CD14-positive monocyte (primary cell): ENCODE results near the gene SCUBE1. TPM values are rescaled to one million over a fixed set of nuclear protein-coding genes. Genes with fewer than 3 reads are reported as not detected.

ENCODE experiments used
- DNase-seq, 3 donors: peaks; one replicate each; pipeline ENCODE4 v3.0.0-alpha.2; 2011 to 2022
- H2AFZ ChIP-seq: 2 replicates; pipeline ENCODE4 v1.6.0; 2012; ENCODE audit warnings: mild to moderate bottlenecking, low read depth, low read length, inconsistent platforms; ENCODE audit not compliant: insufficient read depth, poor library complexity, severe bottlenecking
- H3K27ac ChIP-seq, 2 donors: 1 replicate in 1 of 2; 2 replicates in 1 of 2; pipeline ENCODE4 v1.5.1; 2012 to 2013; ENCODE audit warnings: low read length in 2 of 2, control low read depth in 1 of 2, inconsistent platforms in 1 of 2, low read depth in 1 of 2, mild to moderate bottlenecking in 1 of 2
- H3K27me3 ChIP-seq, 2 donors: one replicate each; pipeline versions ENCODE4 v1.6.0 to v1.6.1; 2011 to 2013; ENCODE audit warnings: low read length in 2 of 2; ENCODE audit not compliant: control insufficient read depth in 2 of 2, insufficient read depth in 2 of 2
- H3K36me3 ChIP-seq, 2 donors: replicated peaks in 1 of 2; 1 replicate in 1 of 2; 2 replicates in 1 of 2; pipeline versions ENCODE4 v1.5.1 to v1.6.1; 2012 to 2013; ENCODE audit warnings: low read length in 2 of 2, control low read depth in 1 of 2, inconsistent platforms in 1 of 2, mild to moderate bottlenecking in 1 of 2; ENCODE audit not compliant: insufficient read depth in 2 of 2, control insufficient read depth in 1 of 2
- H3K4me1 ChIP-seq, 2 donors: 1 replicate in 1 of 2; 2 replicates in 1 of 2; pipeline versions ENCODE4 v1.5.1 to v1.6.1; 2012 to 2013; ENCODE audit warnings: low read length in 2 of 2, control low read depth in 1 of 2, inconsistent platforms in 1 of 2, mild to moderate bottlenecking in 1 of 2, moderate library complexity in 1 of 2; ENCODE audit not compliant: insufficient read depth in 2 of 2, control insufficient read depth in 1 of 2
- H3K4me2 ChIP-seq: replicated peaks from 2 replicates; pipeline ENCODE3; 2012; ENCODE audit warnings: low read length, moderate library complexity, mild to moderate bottlenecking; ENCODE audit not compliant: poor library complexity, severe bottlenecking; ENCODE audit errors: extremely low read depth
- H3K4me3 ChIP-seq, 3 experiments: fragments of 200-600 bp in 1 of 3; sonication (generic) in 1 of 3; replicated peaks in 1 of 3; 1 replicate in 2 of 3; 2 replicates in 1 of 3; pipeline ENCODE4 v1.5.1; 2011 to 2013; ENCODE audit warnings: low read length in 3 of 3, mild to moderate bottlenecking in 3 of 3, control low read depth in 2 of 3, low read depth in 2 of 3, inconsistent platforms in 1 of 3, moderate library complexity in 1 of 3
- H3K79me2 ChIP-seq: 2 replicates; pipeline ENCODE4 v1.6.0; 2012; ENCODE audit warnings: mild to moderate bottlenecking, control low read depth, inconsistent platforms, low read length, moderate library complexity; ENCODE audit not compliant: insufficient read depth
- H3K9ac ChIP-seq: 2 replicates; pipeline ENCODE4 v1.6.0; 2017; ENCODE audit warnings: low read length, mild to moderate bottlenecking; ENCODE audit not compliant: insufficient read depth, poor library complexity, severe bottlenecking
- H3K9me3 ChIP-seq, 2 donors: replicated peaks in 1 of 2; 1 replicate in 1 of 2; 2 replicates in 1 of 2; pipeline versions ENCODE4 v1.5.1 to v1.6.1; 2012 to 2013; ENCODE audit warnings: low read length in 2 of 2, control low read depth in 1 of 2; ENCODE audit not compliant: control insufficient read depth in 1 of 2, insufficient read depth in 1 of 2
- H4K20me1 ChIP-seq: 2 replicates; pipeline ENCODE4 v1.6.0; 2012; ENCODE audit warnings: mild to moderate bottlenecking, low read length, control low read depth, moderate library complexity; ENCODE audit not compliant: insufficient read depth
- H3K27ac Mint-ChIP-seq, 7 donors: one replicate each; pipeline ENCODE4 v1.8.0; 2020; ENCODE audit warnings: mild to moderate bottlenecking in 7 of 7, mixed read lengths in 7 of 7, moderate library complexity in 6 of 7, inconsistent platforms in 2 of 7
- H3K27me3 Mint-ChIP-seq, 3 donors: one replicate each; pipeline ENCODE4 v1.8.0; 2021 to 2022; ENCODE audit warnings: low read depth in 3 of 3, mild to moderate bottlenecking in 3 of 3, mixed read lengths in 3 of 3, moderate library complexity in 3 of 3, inconsistent platforms in 1 of 3
- H3K36me3 Mint-ChIP-seq, 2 donors: one replicate each; pipeline ENCODE4 v1.8.0; 2020; ENCODE audit warnings: mixed read lengths in 2 of 2, inconsistent platforms in 1 of 2, mild to moderate bottlenecking in 1 of 2
- H3K4me1 Mint-ChIP-seq: one replicate; pipeline ENCODE4 v1.8.0; 2020; ENCODE audit warnings: mild to moderate bottlenecking, mixed read lengths
- H3K4me3 Mint-ChIP-seq, 2 donors: one replicate each; pipeline ENCODE4 v1.8.0; 2020; ENCODE audit warnings: mild to moderate bottlenecking in 2 of 2, mixed read lengths in 2 of 2, moderate library complexity in 1 of 2
- H3K9me3 Mint-ChIP-seq, 7 donors: one replicate each; pipeline ENCODE4 v1.8.0; 2020 to 2022; ENCODE audit warnings: mixed read lengths in 7 of 7, mild to moderate bottlenecking in 6 of 7, moderate library complexity in 6 of 7, inconsistent platforms in 2 of 7
- WGBS: methylation state at CpG from one replicate; pipeline ENCODE4 v1.1.5; 2013; ENCODE audit warnings: missing lambda C conversion rate; ENCODE audit not compliant: insufficient coverage; 5-methylcytosine and 5-hydroxymethylcytosine counted together
- intact Hi-C, 2 donors: fragments of 100-400 bp; cut with micrococcal nuclease; formaldehyde crosslinking; loops; one replicate each; pipeline versions ENCODE4 v1.15.0 to v1.15.1; 2023
- polyA plus RNA-seq, 3 donors: library from polyadenylated mRNA; depleted of rRNA in 1 of 3; unstranded in 2 of 3; stranded (reverse) in 1 of 3; fragments of 300-500 nt in 2 of 3; fragments of >200 nt in 1 of 3; fragmentation: Illumina TruSeq in 2 of 3; gene quantifications; 1 replicate in 2 of 3; 2 replicates in 1 of 3; pipeline ENCODE4 v1.2.3, GENCODE V29; 2012 to 2021
- TF ChIP-seq, protein P1 (sequence below): fragments of 200-600 bp; IDR thresholded peaks from one replicate; pipeline ENCODE4 v1.8.0; 2022; ENCODE audit warnings: antibody characterized with exemption, mild to moderate bottlenecking

The SCUBE1 gene
- polyA plus RNA-seq, 3 donors, result 0.20 to 0.32 (median 0.26) TPM

DNA sequence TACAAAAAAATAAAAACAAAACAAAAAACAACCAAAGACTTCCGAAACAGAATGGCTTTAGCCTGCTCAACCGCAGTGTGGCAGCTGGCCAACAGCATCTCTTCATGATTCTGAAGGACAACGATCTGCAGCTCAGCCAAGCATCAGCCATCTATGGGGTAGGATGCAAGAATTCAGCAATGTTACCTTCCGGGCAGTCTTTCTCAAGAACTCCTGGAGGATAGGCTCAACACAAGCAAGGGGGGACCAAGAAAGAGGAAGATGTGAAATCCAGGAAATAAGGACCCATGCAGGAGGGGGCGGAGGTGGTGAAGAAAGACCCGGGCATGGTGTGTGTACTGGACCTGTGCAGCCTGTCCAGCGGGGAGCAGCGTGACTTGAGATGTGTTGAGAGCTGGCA lies 195.4 kb downstream of the SCUBE1 start:
- no peaks in the 10 kb centered on the region for H3K27me3 ChIP-seq
- H3K27ac ChIP-seq, result peak overlapping the region; percentile 80 to 93
- no peak overlapping the region for H2AFZ ChIP-seq
- peaks cover 5% of the 10 kb centered on the region for H4K20me1 ChIP-seq
- no peak overlapping the region for H3K9ac ChIP-seq
- H3K4me2 ChIP-seq, result peak overlapping the region; percentile 69
- H3K79me2 ChIP-seq, result peaks cover 32% of the 10 kb centered on the region
- TF ChIP-seq, protein P1, sequence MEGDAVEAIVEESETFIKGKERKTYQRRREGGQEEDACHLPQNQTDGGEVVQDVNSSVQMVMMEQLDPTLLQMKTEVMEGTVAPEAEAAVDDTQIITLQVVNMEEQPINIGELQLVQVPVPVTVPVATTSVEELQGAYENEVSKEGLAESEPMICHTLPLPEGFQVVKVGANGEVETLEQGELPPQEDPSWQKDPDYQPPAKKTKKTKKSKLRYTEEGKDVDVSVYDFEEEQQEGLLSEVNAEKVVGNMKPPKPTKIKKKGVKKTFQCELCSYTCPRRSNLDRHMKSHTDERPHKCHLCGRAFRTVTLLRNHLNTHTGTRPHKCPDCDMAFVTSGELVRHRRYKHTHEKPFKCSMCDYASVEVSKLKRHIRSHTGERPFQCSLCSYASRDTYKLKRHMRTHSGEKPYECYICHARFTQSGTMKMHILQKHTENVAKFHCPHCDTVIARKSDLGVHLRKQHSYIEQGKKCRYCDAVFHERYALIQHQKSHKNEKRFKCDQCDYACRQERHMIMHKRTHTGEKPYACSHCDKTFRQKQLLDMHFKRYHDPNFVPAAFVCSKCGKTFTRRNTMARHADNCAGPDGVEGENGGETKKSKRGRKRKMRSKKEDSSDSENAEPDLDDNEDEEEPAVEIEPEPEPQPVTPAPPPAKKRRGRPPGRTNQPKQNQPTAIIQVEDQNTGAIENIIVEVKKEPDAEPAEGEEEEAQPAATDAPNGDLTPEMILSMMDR, result no peak
- peak overlapping the region; percentile 95 to 99 (median 98) for H3K27ac Mint-ChIP-seq
- WGBS, result 0% methylated on average over 4 of the region's 8 CpGs
- H3K36me3 Mint-ChIP-seq, result no peaks in the 10 kb centered on the region
- H3K4me1 Mint-ChIP-seq, result peaks cover 59% of the 10 kb centered on the region
- H3K27me3 Mint-ChIP-seq, result no peaks in the 10 kb centered on the region
- H3K4me1 ChIP-seq, result peaks cover 55 to 79% of the 10 kb centered on the region in 2 donors
- DNase-seq, result peak; percentile 57 to 81 (median 78)
- no peaks in the 10 kb centered on the region for H3K9me3 ChIP-seq
- H3K36me3 ChIP-seq, result no peaks in the 10 kb centered on the region
- peak overlapping the region; percentile 68 to 80 for H3K4me3 Mint-ChIP-seq
- intact Hi-C loops, result no loop called here
- peaks cover 0 to 2% (median 0%) of the 10 kb centered on the region in 7 donors for H3K9me3 Mint-ChIP-seq
- H3K4me3 ChIP-seq, result peak overlapping the region in 2 of 3 experiments; percentile 5 to 65

Other genes with a start within 250 kb of the SCUBE1 start
- gene BIK, start 232.6 kb downstream of the SCUBE1 start, polyA plus RNA-seq, result 1 to 10 TPM in 2 of 3 donors, under 1 TPM in 1; 0.96 to 3.1 (median 3.1) TPM
- 1 to 10 TPM; 4.5 to 8.9 (median 6.8) TPM for gene MCAT, start 200.0 kb downstream of the SCUBE1 start, polyA plus RNA-seq
- 1,000 to 10,000 TPM in 2 of 3 donors, 100 to 1,000 TPM in 1; 491 to 2,663 (median 2,230) TPM for gene TSPO, start 191.8 kb downstream of the SCUBE1 start, polyA plus RNA-seq
- gene TTLL12, start 156.2 kb downstream of the SCUBE1 start, polyA plus RNA-seq, result 10 to 100 TPM in 2 of 3 donors, 1 to 10 TPM in 1; 9.5 to 16.6 (median 16.5) TPM
- gene MPPED1, start 68.6 kb upstream of the SCUBE1 start, polyA plus RNA-seq, result not detected